GM19023 (cell line): ENCODE results near the gene ICAM1.

Experiments used
- ATAC-seq: cut with Tn5 transposase; IDR thresholded peaks from one replicate; pipeline ENCODE4 v1.9.1; 2021; ENCODE audit warnings: mild to moderate bottlenecking, moderate library complexity; ENCODE audit not compliant: unreplicated experiment

ICAM1 gene

GRCh38 chr19:10321417-10321797, 50.5 kb downstream of the ICAM1 start:
- ATAC-seq, result no peak

DNA sequence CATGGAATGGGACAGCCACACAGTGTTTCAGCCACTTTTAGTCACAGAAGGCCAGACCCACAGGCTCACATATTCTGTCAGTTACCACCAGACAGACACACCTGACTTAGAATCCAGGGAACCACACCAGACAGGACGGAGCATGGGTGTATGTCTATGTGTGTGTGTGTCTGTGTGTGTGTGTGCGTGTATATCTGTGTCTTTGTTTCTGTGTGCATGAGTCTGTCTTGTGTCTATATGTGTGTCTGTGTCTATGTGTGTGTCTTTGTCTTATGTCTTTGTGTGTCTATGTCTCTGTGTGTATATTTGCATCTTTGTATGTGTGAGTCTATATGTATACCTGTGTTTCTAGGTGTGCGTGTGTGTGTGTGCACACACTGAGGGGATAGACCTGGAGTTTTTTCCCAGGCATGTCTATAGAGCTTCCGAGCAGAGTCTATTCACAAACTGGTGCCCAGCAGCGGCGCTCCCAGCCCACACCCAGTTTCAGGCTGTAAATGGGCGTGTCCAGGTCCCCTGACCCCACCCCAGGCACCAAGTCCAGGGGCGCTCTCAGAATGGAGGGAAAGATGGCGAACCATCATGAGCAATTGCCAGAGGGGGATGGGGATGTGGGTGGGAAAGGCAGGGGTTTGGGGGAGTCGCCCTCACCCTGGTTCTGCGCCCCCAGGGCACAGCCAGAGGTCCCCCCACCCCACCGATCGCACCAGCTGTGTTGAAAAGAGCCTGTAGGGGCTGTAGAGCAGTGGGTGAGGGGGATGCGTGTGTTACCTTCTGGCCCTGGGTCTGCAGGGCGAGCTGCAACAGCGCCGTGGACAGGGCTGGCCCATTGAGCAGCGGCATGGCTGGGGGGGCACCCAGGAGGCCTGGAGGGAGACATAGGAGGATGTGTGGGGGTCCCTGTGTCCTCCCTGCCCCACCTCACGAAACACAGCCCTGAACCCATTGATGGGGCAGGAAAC, 51.2 kb downstream of the ICAM1 start:
- ATAC-seq, result no peak

DNA sequence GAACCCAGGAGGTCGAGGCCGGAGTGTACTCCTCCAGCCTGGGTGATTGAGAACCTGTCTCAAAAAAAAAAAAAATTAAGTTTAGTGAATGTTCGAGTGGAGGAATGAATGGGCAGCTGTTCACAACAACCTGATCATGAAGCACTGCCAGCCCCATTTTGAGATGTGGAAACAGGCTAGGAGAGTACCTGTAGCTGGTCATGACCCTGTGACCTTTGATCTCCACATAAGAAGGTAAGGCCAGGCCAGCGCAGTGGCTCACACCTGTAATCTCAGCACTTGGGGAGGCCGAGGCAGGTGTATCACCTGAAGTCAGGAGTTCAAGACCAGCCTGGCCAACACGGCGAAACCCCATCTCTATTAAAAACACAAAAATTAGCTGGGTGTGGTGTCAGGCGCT, 54.8 kb downstream of the ICAM1 start:
- no peak for ATAC-seq

DNA sequence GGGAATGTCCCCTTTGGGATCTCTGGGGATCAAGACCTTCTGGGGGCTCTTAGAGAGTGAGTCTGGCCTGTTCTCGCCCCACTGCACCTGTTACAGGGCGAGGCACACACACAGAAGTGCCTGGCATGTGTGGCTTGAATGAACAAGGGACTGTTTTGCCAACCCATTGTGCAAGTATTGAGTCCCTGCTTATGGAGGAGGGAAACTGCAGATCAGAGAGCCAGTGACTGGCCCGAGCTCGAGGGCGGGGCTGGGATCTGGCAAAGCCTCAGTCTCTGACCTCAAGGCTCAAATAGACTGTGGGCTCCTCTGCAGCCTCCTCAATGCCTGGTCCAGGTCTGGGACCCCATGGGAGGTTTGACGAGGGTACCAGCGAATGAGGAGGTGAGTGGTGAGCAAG, 56.9 kb downstream of the ICAM1 start:
- no peak for ATAC-seq

DNA sequence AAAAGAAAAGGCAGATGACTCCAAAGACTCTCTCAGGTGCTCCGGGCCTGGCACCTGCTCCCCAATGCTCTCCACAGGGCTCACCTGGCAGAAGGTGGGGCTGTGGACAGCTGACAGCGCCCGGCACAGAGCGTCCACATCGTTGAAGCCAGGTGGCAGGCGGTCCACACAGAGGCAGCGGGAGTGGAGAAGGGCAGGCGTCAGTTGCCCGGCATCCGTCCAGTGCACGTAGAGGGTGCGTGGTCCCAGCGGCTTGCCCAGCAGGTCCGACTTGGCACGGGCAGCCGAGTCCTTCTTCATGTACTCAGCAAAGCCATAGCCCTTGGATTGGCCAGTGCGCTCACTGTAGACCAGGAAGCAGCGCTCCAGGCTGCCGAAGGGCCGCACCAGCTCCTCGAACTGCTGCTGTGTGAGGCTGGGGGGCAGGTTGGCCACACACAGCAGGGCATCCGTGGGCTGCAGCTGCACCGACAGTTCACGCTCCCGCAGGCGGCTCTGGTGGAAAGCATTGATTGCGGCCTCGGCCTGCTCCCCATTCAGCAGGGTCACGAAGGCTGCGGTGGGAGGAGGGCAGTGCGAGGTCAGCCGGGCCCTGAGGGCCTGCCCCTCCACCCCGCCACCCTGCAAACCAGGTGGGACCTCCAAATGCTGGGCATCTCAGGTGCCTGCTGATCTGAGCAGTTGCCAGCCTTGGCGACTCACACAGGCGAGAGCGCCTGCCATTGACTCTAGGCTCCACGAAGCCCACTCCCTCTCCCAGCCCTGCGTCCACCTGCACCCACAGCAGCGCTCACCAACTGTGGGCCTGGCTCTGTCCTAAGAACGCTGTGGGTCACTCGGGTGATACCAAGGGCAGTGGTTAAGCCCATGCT, 57.9 kb downstream of the ICAM1 start:
- no peak for ATAC-seq

- no peak for ATAC-seq
Measured at GRCh38 chr19:10329555-10329954, 58.6 kb downstream of the ICAM1 start.

DNA sequence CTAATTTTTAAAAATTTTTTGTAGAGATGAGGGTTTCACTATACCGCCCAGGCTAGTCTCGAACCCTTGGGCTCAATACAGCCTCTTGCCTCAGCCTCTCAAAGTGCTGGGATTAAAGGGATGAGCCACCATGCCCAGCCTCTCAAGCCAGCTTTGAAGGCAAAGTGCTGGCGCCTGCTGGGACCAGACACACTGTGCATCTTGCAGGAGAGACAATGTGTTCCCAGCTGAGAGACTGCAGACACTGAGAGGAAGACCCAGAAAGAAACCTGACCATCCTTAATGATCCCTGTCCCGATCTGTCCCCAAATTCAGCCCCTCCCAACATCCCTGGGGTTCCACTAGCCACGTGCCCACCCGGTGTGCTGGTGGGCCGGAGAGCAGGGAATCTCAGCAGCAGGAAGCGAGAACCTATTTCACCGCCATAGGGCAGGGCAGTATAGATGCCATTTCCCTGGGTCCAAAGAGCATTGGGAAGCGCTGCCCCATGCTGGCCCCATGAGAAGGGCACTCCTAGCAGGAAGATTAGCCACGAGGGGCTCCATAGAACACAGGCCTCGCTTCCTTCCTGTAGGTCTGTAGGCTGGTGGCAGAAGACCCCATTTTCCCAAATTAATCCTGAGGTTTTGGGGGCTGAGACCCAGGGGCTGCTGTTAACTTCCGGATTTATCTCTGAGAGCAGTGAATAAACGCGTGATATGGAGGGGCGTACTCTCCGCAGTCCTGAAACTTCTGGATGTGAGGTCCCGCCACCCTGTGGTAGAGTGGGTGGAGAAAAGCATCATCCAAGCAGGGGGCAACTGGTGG, 61.4 kb downstream of the ICAM1 start:
- ATAC-seq, result no peak

DNA sequence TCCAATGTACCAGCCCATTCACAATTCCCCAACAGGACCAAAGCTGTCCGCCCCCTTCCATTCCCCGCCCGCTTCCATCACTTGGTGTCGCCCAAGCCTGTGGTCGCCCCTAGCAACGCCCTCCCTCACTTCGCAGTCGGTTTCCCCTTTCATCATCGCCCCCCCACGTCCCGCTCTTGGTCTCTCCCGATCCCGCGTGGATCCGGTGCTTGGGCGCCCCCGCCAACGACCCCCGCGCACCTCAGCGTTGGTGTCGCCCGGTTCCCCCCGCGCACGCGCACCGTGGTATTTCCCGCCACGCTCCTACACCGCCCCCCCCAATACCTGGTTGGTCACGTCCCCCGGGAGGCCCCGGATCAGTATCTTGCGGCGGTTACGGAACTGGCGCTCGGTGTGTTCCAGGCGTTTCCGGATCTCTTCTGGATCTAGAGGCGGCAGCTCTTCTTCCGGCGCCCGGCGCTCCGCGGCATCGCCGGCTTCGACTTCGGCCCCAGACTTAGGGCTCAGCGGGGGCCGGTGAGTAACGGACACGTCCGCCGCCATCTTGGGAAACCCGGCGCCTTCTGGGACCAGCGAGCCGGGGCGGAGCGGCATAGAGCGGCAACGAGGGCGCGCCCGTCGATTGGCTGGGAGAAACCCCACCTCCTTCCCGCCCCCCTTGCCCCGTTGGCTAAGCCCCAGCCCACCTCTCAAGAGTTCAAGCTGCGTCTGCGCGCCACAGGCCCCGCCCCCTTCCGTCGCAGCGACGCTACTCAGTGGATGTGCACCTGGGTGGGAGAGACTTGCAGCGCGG, 62.2 kb downstream of the ICAM1 start, which contains the start of gene RAVER1:
Gene RAVER1, minus strand, starts transcription at position 565 of the 793 bp plus-strand sequence. Its CDS starts 22 bp downstream, at position 543.
- peak; percentile 84 for ATAC-seq

DNA sequence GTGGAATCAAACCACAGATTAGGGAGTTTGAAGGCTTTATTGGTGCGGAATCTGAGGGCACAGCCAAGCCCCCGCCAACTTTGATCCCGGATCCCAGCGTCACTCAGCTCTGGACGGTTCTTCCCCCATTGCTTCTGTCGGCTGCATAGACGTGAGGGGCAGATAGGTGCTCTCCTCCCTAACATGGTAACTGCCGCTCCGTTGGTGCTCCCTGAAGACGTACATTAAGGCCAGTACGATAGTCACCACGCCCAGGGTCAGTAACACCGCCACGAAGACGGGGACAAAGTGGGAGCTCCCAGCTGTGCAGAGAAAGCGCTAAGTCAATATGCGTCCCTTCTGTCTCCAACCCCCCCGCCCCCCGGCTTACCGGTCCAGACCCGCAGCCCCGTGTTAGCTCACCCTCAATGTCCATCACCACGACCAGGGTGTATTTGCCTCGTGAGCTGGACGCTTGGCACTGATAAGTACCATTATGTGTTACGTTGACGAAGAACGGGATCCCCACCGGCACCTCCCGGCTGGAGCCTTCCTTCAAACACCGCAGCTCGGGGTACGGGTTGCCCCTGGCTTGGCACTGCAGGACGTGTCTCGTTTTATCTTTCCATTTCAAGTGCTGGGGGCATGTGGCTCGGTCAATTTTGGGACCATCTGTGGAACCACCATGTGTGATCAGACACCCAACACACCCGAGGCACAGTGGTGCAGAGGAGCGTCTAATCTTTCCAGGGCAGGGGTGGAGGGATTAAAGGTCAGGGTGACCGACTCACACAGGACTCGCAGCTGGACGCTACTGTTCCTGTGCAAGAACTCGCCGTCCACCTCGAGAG, 63.1 kb downstream of the ICAM1 start:
- ATAC-seq, result peak; percentile 6

- no peak for ATAC-seq
Measured at GRCh38 chr19:10334588-10335351, 63.9 kb downstream of the ICAM1 start.

- ATAC-seq, result no peak
Measured at GRCh38 chr19:10335352-10335985, 64.5 kb downstream of the ICAM1 start.
